GM23248 (cell line): ENCODE measurements around the gene LRG1. TPM values are rescaled to one million over a fixed set of nuclear protein-coding genes. Genes with fewer than 3 reads are reported as not detected.

Experiments
- DNase-seq: peaks from one replicate; pipeline ENCODE4 v3.0.0-alpha.2; 2015
- H2AFZ ChIP-seq: fragments of 200-600 bp; sonication (generic); 2 replicates; pipeline ENCODE4 v1.6.1; 2016; ENCODE audit warnings: antibody characterized with exemption
- H3F3A ChIP-seq: fragments of 200-600 bp; sonication (generic); 2 replicates; pipeline ENCODE4 v1.6.1; 2016; ENCODE audit warnings: mild to moderate bottlenecking, antibody characterized with exemption, mixed run types; ENCODE audit not compliant: insufficient read depth
- H3K27ac ChIP-seq: fragments of 200-600 bp; sonication (generic); 2 replicates; pipeline ENCODE4 v1.5.1; 2016; ENCODE audit warnings: mild to moderate bottlenecking
- H3K27me3 ChIP-seq: fragments of 200-600 bp; sonication (generic); replicated peaks from 2 replicates; pipeline ENCODE4 v1.6.1; 2016; ENCODE audit warnings: mild to moderate bottlenecking; ENCODE audit not compliant: insufficient read depth
- H3K36me3 ChIP-seq: fragments of 200-600 bp; sonication (generic); 2 replicates; pipeline ENCODE4 v1.6.1; 2016; ENCODE audit warnings: low read depth, mild to moderate bottlenecking
- H3K4me1 ChIP-seq: fragments of 200-600 bp; sonication (generic); 2 replicates; pipeline ENCODE4 v1.6.1; 2016; ENCODE audit warnings: mild to moderate bottlenecking; ENCODE audit not compliant: insufficient read depth
- H3K4me2 ChIP-seq: fragments of 200-600 bp; sonication (generic); one replicate; pipeline ENCODE4 v1.6.1; 2016; ENCODE audit warnings: mild to moderate bottlenecking; ENCODE audit not compliant: unreplicated experiment
- H3K4me3 ChIP-seq: fragments of 200-600 bp; sonication (generic); 2 replicates; pipeline ENCODE4 v1.5.1; 2016; ENCODE audit warnings: mild to moderate bottlenecking
- H3K79me2 ChIP-seq: fragments of 200-600 bp; sonication (generic); 2 replicates; pipeline ENCODE4 v1.6.1; 2016; ENCODE audit warnings: mild to moderate bottlenecking; ENCODE audit not compliant: insufficient read depth
- H3K9ac ChIP-seq: fragments of 200-600 bp; sonication (generic); 2 replicates; pipeline ENCODE4 v1.6.1; 2016; ENCODE audit warnings: mild to moderate bottlenecking
- H3K9me2 ChIP-seq: fragments of 200-600 bp; sonication (generic); 2 replicates; pipeline ENCODE4 v1.6.1; 2016; ENCODE audit warnings: mixed run types, mild to moderate bottlenecking, moderate library complexity; ENCODE audit not compliant: insufficient read depth
- H3K9me3 ChIP-seq: fragments of 200-600 bp; sonication (generic); one replicate; pipeline ENCODE4 v1.6.1; 2017; ENCODE audit warnings: low read depth
- H4K20me1 ChIP-seq: fragments of 200-600 bp; sonication (generic); 2 replicates; pipeline ENCODE4 v1.6.0; 2016; ENCODE audit not compliant: insufficient read depth
- EZH2 ChIP-seq: fragments of 200-600 bp; sonication (generic); IDR thresholded peaks from 2 replicates; pipeline ENCODE4 v1.6.1; 2018; ENCODE audit warnings: antibody characterized with exemption, mild to moderate bottlenecking; ENCODE audit not compliant: insufficient read depth, poor library complexity, severe bottlenecking
- EZH2phosphoT487 ChIP-seq: fragments of 200-600 bp; sonication (generic); IDR thresholded peaks from 2 replicates; pipeline ENCODE4 v1.6.1; 2018; ENCODE audit warnings: antibody characterized with exemption, moderate library complexity, mild to moderate bottlenecking, low read depth; ENCODE audit not compliant: insufficient read depth
- WGBS, 2 experiments: methylation state at CpG; one replicate each; pipeline ENCODE4 v1.1.6; 2015 to 2017; ENCODE audit warnings: low lambda C conversion rate in 2 of 2, low coverage in 1 of 2; ENCODE audit errors: missing lambda C conversion rate in 2 of 2; 5-methylcytosine and 5-hydroxymethylcytosine counted together
- in situ Hi-C: fragments of 300-500 bp; cut with MboI; formaldehyde crosslinking; loops from 2 replicates; pipeline ENCODE4 v1.15.0; 2020
- polyA plus RNA-seq: library from polyadenylated mRNA; unstranded; fragments of >200 nt; fragmentation: Nextera tagmentation; extraction: Ambion mirVana; gene quantifications from 2 replicates; pipeline ENCODE4 v1.2.1, GENCODE V29; 2016
- total RNA-seq: library from RNA; depleted of rRNA; stranded (reverse); fragments of >200 nt; shearing (Covaris generic); gene quantifications from 2 replicates; pipeline ENCODE4 v1.2.3, GENCODE V29; 2014

Gene LRG1
- total and polyA plus RNA-seq, 2 experiments from 2014 or later, result not detected

DNA sequence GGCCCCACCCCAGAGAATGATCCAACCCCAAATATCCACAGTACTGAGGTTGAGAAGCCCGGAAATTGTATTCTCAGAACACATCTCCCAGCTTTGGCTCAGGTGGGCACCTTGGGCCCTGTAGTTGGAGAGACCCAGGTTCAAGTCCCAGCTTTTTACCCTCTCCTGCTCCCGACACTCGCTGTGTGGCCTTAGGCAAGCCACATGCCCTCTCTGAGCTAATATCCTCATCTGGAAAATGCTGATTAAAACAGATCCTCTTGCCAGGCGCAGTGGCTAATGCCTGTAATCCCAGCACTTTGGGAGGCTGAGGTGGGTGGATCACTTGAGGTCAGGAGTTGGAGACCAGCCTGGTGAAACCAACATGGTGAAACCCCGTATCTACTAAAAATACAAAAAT is 24.1 kb downstream of the LRG1 start:
- Histone ChIP-seq H3K36me3 (no peaks in the 10 kb centered on the region), H2AFZ (no peak overlapping the region), H3K27ac (no peak overlapping the region), H3K9me3 (no peaks in the 10 kb centered on the region), H3K9ac (no peak overlapping the region), H3K27me3 (no peaks in the 10 kb centered on the region), H3K79me2 (no peaks in the 10 kb centered on the region), H3K4me1 (no peaks in the 10 kb centered on the region), H4K20me1 (no peaks in the 10 kb centered on the region), H3F3A (no peaks in the 10 kb centered on the region), H3K4me3 (no peak overlapping the region), H3K4me2 (no peak overlapping the region), H3K9me2 (no peaks in the 10 kb centered on the region)
- TF ChIP-seq EZH2phosphoT487 (no peak), EZH2 (no peak)
- in situ Hi-C loops, result no loop called here
- 76 to 80% methylated on average over 5 of the region's 5 CpGs for WGBS, 2 experiments
- DNase-seq, result no peak

DNA sequence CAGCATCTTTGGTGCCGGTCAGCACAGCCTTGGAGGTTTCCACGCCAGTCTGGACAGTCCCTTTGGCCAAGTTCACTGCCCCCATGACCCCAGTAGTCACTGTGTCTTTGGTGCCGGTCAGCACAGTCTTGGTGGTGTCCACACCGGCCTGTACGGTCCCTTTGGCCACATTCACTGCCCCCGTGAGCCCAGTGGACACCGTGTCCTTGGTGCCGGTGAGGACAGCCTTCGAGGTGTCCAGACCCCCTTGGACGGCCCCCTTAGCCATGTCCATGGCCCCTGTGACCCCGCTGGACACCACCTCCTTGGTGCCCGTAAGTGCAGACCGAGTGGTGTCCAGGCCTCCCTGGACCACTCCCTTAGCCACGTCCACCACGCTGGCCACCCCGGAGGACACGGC is 26.6 kb downstream of the LRG1 start:
- TF ChIP-seq EZH2phosphoT487 (no peak), EZH2 (no peak)
- H3K27me3 ChIP-seq, result no peaks in the 10 kb centered on the region
- no peaks in the 10 kb centered on the region for H3K36me3 ChIP-seq
- H2AFZ ChIP-seq, result no peak overlapping the region
- H3K4me2 ChIP-seq, result no peak overlapping the region
- H3K27ac ChIP-seq, result no peak overlapping the region
- H3F3A ChIP-seq, result no peaks in the 10 kb centered on the region
- H3K9ac ChIP-seq, result no peak overlapping the region
- 79 to 85% methylated on average over 16 to 17 of the region's 17 CpGs for WGBS, 2 experiments
- no peaks in the 10 kb centered on the region for H4K20me1 ChIP-seq
- DNase-seq, result no peak
- no peaks in the 10 kb centered on the region for H3K79me2 ChIP-seq
- no peaks in the 10 kb centered on the region for H3K9me3 ChIP-seq
- in situ Hi-C loops, result no loop called here
- H3K9me2 ChIP-seq, result no peaks in the 10 kb centered on the region
- no peak overlapping the region for H3K4me3 ChIP-seq
- H3K4me1 ChIP-seq, result no peaks in the 10 kb centered on the region

DNA sequence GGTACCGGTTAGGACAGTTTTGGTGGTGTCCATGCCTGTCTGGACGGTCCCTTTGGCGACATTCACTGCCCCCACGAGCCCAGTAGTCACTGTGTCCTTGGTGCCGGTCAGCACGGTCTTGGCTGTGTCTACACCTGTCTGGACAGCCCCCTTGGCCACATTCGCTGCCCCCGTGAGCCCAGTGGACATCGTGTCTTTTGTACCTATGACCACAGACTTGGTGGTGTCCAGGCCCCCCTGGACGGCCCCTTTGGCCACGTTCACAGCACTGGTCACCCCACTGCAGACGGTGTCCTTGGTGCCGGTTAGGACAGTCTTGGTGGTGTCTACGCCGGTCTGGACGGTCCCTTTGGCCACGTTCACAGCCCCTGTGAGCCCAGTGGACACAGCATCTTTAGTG is 27.8 kb downstream of the LRG1 start:
- no peaks in the 10 kb centered on the region for H3K27me3 ChIP-seq
- H3K4me2 ChIP-seq, result no peak overlapping the region
- TF ChIP-seq EZH2 (no peak), EZH2phosphoT487 (no peak)
- WGBS, 2 experiments, result 82 to 84% methylated on average over 17 of the region's 17 CpGs
- no peaks in the 10 kb centered on the region for H3K79me2 ChIP-seq
- H3K9ac ChIP-seq, result no peak overlapping the region
- no peaks in the 10 kb centered on the region for H3K36me3 ChIP-seq
- no peaks in the 10 kb centered on the region for H3K9me2 ChIP-seq
- H4K20me1 ChIP-seq, result no peaks in the 10 kb centered on the region
- no peaks in the 10 kb centered on the region for H3F3A ChIP-seq
- in situ Hi-C loops, result no loop called here
- no peaks in the 10 kb centered on the region for H3K9me3 ChIP-seq
- H3K4me3 ChIP-seq, result no peak overlapping the region
- H3K4me1 ChIP-seq, result no peaks in the 10 kb centered on the region
- H3K27ac ChIP-seq, result no peak overlapping the region
- no peak overlapping the region for H2AFZ ChIP-seq
- no peak for DNase-seq

DNA sequence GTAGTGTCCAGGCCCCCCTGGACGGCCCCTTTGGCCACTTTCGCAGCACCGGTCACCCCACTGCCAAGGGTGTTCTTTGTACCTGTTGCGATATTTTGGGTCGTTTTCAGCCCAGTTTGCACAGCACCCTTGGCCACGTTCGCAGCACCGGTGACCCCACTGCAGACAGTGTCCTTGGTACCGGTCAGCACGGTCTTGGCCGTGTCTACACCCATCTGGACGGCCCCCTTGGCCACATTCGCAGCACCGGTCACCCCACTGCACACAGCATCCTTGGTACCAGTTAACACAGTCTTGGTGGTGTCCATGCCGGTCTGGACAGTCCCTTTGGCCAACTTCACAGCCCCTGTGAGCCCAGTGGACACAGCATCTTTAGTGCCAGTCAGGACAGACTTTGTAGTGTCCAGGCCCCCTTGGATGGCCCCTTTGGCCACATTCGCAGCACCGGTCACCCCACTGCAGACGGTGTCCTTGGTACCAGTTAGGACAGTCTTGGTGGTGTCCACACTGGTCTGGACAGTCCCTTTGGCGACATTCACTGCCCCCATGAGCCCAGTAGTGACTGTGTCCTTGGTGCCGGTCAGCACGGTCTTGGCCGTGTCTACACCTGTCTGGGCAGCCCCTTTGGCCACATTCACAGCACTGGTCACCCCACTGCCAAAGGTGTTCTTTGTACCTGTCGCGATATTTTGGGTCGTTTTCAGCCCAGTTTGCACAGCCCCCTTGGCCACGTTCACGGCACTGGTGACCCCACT is 28.4 kb downstream of the LRG1 start:
- Histone ChIP-seq H3K4me3 (no peak overlapping the region), H2AFZ (no peak overlapping the region), H3K27ac (no peak overlapping the region), H3K4me1 (peaks cover 4% of the 10 kb centered on the region; the same call in 1 of the 2 replicates), H3K9ac (no peak overlapping the region), H3K4me2 (no peak overlapping the region), H3F3A (no peaks in the 10 kb centered on the region), H3K79me2 (no peaks in the 10 kb centered on the region), H3K27me3 (no peaks in the 10 kb centered on the region), H3K9me2 (no peaks in the 10 kb centered on the region), H3K9me3 (no peaks in the 10 kb centered on the region), H3K36me3 (no peaks in the 10 kb centered on the region), H4K20me1 (no peaks in the 10 kb centered on the region)
- in situ Hi-C loops, result no loop called here
- no peak for DNase-seq
- TF ChIP-seq EZH2phosphoT487, result no peak
- TF ChIP-seq EZH2, result no peak
- 76 to 80% methylated on average over 27 of the region's 27 CpGs for WGBS, 2 experiments
